GM18907 (cell line): ENCODE results near the gene SLC25A13.
"Not testable (repeated sequence)": the region's sequence is repeated elsewhere in the genome, so short reads cannot be mapped to it uniquely, and the experiment has no call there.

Source experiments
- ATAC-seq: cut with Tn5 transposase; IDR thresholded peaks from one replicate; pipeline ENCODE4 v1.9.1; 2021; ENCODE audit warnings: mild to moderate bottlenecking, moderate library complexity; ENCODE audit not compliant: unreplicated experiment

SLC25A13 gene

GRCh38 chr7:96173781-96174180 is 148.1 kb downstream of the SLC25A13 start:
- ATAC-seq, result no peak

GRCh38 chr7:96169439-96169838 is 152.5 kb downstream of the SLC25A13 start:
- ATAC-seq, result no peak

- peak; percentile 68 for ATAC-seq
Observed at GRCh38 chr7:96167424-96167823, 154.5 kb downstream of the SLC25A13 start.

GRCh38 chr7:96161897-96162296 is 160.0 kb downstream of the SLC25A13 start:
- ATAC-seq, result no peak

GRCh38 chr7:96157856-96158255 is 164.0 kb downstream of the SLC25A13 start:
- no peak for ATAC-seq

- not testable (repeated sequence) for ATAC-seq
Observed at GRCh38 chr7:96154506-96154905, 167.4 kb downstream of the SLC25A13 start.

GRCh38 chr7:96152706-96153105 is 169.2 kb downstream of the SLC25A13 start:
- no peak for ATAC-seq

GRCh38 chr7:96151889-96152288 is 170.0 kb downstream of the SLC25A13 start:
- ATAC-seq, result no peak

GRCh38 chr7:96144260-96144526 is 177.7 kb downstream of the SLC25A13 start:
- ATAC-seq, result no peak

GRCh38 chr7:96143495-96144259 is 178.2 kb downstream of the SLC25A13 start:
- ATAC-seq, result no peak

- no peak for ATAC-seq
Observed at GRCh38 chr7:96136600-96137239, 185.2 kb downstream of the SLC25A13 start.

GRCh38 chr7:96135241-96135640 is 186.7 kb downstream of the SLC25A13 start:
- ATAC-seq, result no peak

- no peak for ATAC-seq
Observed at GRCh38 chr7:96131525-96131924, 190.4 kb downstream of the SLC25A13 start.

- no peak for ATAC-seq
Observed at GRCh38 chr7:96127746-96128145, 194.2 kb downstream of the SLC25A13 start.

- ATAC-seq, result no peak
Observed at GRCh38 chr7:96126382-96126781, 195.5 kb downstream of the SLC25A13 start.

- ATAC-seq, result no peak
Observed at GRCh38 chr7:96122746-96123145, 199.2 kb downstream of the SLC25A13 start.

GRCh38 chr7:96121752-96122151 is 200.1 kb downstream of the SLC25A13 start:
- ATAC-seq, result no peak

- no peak for ATAC-seq
Observed at GRCh38 chr7:96120445-96121225, 201.3 kb downstream of the SLC25A13 start.

- no peak for ATAC-seq
Observed at GRCh38 chr7:96118449-96119001, 203.4 kb downstream of the SLC25A13 start.

- no peak for ATAC-seq
Observed at GRCh38 chr7:96116173-96116572, 205.7 kb downstream of the SLC25A13 start.

GRCh38 chr7:96114190-96114589 is 207.7 kb downstream of the SLC25A13 start:
- no peak for ATAC-seq

GRCh38 chr7:96111405-96111804 is 210.5 kb downstream of the SLC25A13 start:
- ATAC-seq, result no peak
